DOHH2 (cell line): ENCODE measurements around the gene CRNKL1.

Source experiments
- EZH2phosphoT487 ChIP-seq: fragments of 200-600 bp; sonication (generic); IDR thresholded peaks from 2 replicates; pipeline ENCODE4 v1.6.1; 2017; ENCODE audit warnings: borderline replicate concordance, mild to moderate bottlenecking, antibody characterized with exemption, low read length, moderate library complexity, mixed read lengths
- TF ChIP-seq, protein P1 (sequence below): fragments of 200-600 bp; sonication (generic); IDR thresholded peaks from one replicate; pipeline ENCODE4 v1.5.1; 2014; ENCODE audit warnings: antibody characterized with exemption, mild to moderate bottlenecking, low read depth, low read length; ENCODE audit not compliant: poor library complexity, severe bottlenecking

DNA sequence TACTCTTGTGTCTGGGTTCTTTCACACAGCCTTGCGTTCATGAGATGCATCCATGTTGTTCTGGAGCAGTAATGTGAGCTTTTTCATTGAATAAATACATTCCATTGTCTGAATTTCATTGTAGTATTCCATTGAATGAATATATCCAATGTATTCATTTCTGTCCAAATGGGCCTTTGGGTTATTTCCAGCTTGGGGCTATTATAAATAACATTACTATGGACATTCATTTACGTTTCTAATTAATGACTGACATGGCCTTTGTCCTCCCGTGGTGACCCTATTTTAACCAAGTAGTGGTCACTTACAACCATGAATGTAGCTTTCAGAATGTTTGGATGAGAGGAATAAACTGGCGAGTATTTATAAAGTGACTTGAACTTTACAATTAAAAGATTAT lies 65.2 kb downstream of the CRNKL1 start:
- TF ChIP-seq, protein P1, sequence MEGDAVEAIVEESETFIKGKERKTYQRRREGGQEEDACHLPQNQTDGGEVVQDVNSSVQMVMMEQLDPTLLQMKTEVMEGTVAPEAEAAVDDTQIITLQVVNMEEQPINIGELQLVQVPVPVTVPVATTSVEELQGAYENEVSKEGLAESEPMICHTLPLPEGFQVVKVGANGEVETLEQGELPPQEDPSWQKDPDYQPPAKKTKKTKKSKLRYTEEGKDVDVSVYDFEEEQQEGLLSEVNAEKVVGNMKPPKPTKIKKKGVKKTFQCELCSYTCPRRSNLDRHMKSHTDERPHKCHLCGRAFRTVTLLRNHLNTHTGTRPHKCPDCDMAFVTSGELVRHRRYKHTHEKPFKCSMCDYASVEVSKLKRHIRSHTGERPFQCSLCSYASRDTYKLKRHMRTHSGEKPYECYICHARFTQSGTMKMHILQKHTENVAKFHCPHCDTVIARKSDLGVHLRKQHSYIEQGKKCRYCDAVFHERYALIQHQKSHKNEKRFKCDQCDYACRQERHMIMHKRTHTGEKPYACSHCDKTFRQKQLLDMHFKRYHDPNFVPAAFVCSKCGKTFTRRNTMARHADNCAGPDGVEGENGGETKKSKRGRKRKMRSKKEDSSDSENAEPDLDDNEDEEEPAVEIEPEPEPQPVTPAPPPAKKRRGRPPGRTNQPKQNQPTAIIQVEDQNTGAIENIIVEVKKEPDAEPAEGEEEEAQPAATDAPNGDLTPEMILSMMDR = no peak
- TF ChIP-seq EZH2phosphoT487 = no peak
